ENCODE data around the gene PCBD2.

DNA sequence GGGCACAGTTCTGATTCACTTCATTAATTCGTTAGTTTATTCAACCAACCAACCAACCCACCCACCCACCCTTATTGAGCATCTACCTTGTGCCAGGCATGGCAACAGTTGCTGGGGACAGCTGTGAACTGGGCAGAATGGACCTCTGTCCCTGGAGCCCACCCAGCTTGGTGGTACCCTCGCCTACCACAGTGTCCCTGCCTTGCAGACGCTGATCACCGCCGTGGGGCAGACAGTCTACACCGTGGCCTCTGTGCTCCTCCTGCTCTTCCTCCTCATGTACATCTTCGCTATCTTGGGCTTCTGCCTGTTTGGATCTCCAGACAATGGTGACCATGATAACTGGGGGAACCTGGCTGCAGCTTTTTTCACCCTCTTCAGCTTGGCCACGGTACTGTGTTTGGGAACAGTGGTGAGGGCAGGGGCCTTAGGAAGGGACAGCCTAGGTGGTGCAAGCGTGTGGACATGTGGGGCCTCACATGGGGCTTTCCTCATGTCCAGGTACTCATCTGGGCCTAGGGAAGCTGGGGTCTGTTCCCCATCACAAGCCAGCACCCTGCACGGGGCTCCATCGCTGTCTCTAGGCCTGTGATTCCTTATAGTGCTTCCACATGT is 102.9 kb downstream of the PCBD2 start:
- TF ChIP-seq, protein P1, sequence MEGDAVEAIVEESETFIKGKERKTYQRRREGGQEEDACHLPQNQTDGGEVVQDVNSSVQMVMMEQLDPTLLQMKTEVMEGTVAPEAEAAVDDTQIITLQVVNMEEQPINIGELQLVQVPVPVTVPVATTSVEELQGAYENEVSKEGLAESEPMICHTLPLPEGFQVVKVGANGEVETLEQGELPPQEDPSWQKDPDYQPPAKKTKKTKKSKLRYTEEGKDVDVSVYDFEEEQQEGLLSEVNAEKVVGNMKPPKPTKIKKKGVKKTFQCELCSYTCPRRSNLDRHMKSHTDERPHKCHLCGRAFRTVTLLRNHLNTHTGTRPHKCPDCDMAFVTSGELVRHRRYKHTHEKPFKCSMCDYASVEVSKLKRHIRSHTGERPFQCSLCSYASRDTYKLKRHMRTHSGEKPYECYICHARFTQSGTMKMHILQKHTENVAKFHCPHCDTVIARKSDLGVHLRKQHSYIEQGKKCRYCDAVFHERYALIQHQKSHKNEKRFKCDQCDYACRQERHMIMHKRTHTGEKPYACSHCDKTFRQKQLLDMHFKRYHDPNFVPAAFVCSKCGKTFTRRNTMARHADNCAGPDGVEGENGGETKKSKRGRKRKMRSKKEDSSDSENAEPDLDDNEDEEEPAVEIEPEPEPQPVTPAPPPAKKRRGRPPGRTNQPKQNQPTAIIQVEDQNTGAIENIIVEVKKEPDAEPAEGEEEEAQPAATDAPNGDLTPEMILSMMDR (IDR thresholded peaks at IDR 0.05; ENCODE audit: low read depth, low read length, missing input control), result no peak
- TF ChIP-seq RXRA (IDR thresholded peaks at IDR 0.05) (no peak), TAF1 (conservative IDR thresholded peaks at IDR 0.05) (no peak), RAD21 (IDR thresholded peaks at IDR 0.05) (no peak), NR2F2 (IDR thresholded peaks at IDR 0.05) (no peak)
- TF ChIP-seq, protein P2, sequence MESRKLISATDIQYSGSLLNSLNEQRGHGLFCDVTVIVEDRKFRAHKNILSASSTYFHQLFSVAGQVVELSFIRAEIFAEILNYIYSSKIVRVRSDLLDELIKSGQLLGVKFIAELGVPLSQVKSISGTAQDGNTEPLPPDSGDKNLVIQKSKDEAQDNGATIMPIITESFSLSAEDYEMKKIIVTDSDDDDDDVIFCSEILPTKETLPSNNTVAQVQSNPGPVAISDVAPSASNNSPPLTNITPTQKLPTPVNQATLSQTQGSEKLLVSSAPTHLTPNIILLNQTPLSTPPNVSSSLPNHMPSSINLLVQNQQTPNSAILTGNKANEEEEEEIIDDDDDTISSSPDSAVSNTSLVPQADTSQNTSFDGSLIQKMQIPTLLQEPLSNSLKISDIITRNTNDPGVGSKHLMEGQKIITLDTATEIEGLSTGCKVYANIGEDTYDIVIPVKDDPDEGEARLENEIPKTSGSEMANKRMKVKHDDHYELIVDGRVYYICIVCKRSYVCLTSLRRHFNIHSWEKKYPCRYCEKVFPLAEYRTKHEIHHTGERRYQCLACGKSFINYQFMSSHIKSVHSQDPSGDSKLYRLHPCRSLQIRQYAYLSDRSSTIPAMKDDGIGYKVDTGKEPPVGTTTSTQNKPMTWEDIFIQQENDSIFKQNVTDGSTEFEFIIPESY (IDR thresholded peaks at IDR 0.05), result no peak
- TF ChIP-seq, protein P3, sequence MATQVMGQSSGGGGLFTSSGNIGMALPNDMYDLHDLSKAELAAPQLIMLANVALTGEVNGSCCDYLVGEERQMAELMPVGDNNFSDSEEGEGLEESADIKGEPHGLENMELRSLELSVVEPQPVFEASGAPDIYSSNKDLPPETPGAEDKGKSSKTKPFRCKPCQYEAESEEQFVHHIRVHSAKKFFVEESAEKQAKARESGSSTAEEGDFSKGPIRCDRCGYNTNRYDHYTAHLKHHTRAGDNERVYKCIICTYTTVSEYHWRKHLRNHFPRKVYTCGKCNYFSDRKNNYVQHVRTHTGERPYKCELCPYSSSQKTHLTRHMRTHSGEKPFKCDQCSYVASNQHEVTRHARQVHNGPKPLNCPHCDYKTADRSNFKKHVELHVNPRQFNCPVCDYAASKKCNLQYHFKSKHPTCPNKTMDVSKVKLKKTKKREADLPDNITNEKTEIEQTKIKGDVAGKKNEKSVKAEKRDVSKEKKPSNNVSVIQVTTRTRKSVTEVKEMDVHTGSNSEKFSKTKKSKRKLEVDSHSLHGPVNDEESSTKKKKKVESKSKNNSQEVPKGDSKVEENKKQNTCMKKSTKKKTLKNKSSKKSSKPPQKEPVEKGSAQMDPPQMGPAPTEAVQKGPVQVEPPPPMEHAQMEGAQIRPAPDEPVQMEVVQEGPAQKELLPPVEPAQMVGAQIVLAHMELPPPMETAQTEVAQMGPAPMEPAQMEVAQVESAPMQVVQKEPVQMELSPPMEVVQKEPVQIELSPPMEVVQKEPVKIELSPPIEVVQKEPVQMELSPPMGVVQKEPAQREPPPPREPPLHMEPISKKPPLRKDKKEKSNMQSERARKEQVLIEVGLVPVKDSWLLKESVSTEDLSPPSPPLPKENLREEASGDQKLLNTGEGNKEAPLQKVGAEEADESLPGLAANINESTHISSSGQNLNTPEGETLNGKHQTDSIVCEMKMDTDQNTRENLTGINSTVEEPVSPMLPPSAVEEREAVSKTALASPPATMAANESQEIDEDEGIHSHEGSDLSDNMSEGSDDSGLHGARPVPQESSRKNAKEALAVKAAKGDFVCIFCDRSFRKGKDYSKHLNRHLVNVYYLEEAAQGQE (IDR thresholded peaks at IDR 0.05), result no peak
- TF ChIP-seq, protein P4, sequence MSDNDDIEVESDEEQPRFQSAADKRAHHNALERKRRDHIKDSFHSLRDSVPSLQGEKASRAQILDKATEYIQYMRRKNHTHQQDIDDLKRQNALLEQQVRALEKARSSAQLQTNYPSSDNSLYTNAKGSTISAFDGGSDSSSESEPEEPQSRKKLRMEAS (IDR thresholded peaks at IDR 0.05), result no peak

All from liver (tissue), 3 donors.